Endothelial cell of umbilical vein (primary cell): ENCODE results near the gene CYP8B1. TPM values are rescaled to one million over a fixed set of nuclear protein-coding genes. Genes with fewer than 3 reads are reported as not detected.

ENCODE experiments used
- BruUV-seq: library from RNA; stranded (reverse); fragments of 400-500 nt; replicated peaks from 2 replicates; lab custom pipeline; 2021; lab: Mats Ljungman, UMichigan
- CTCF ChIA-PET: fragments of 300-600, 350-600 bp; sonication (Branson Sonifier 250); formaldehyde crosslinking; loops from one replicate; lab custom pipeline; 2021; ENCODE audit warnings: antibody characterized with exemption, inconsistent platforms; lab: Charles Lee
- POLR2A ChIA-PET: fragments of 300-600, 350-600 bp; sonication (Branson Sonifier 250); formaldehyde crosslinking; loops from one replicate; lab custom pipeline; 2021; ENCODE audit warnings: antibody characterized with exemption, inconsistent platforms; lab: Charles Lee
- DNase-seq: peaks from one replicate; pipeline ENCODE4 v3.0.0-alpha.2; 2011; ENCODE audit warnings: low read depth, low spot score
- FAIRE-seq: peaks from 2 replicates; lab custom pipeline; 2011; peaks lifted over from hg19 to GRCh38; lab: Jason Lieb, UNC
- H2AFZ ChIP-seq: 2 replicates; pipeline ENCODE4 v1.6.0; 2012; ENCODE audit warnings: low read depth, low read length, control low read depth, inconsistent platforms
- H3K27ac ChIP-seq: 2 replicates; pipeline ENCODE4 v1.5.1; 2011; ENCODE audit warnings: low read depth, mild to moderate bottlenecking, control low read depth, low read length, moderate library complexity; ENCODE audit not compliant: insufficient read depth
- H3K27me3 ChIP-seq, 2 experiments: 2 replicates each; pipeline versions ENCODE4 v1.6.0 to v1.6.1; 2011; ENCODE audit warnings: low read length in 2 of 2, mixed read lengths in 1 of 2; ENCODE audit not compliant: control insufficient read depth in 2 of 2, insufficient read depth in 2 of 2
- H3K36me3 ChIP-seq, 2 experiments: 2 replicates in 1 of 2; 3 replicates in 1 of 2; pipeline ENCODE4 v1.5.1; 2011; ENCODE audit warnings: low read length in 2 of 2, mild to moderate bottlenecking in 1 of 2, moderate library complexity in 1 of 2; ENCODE audit not compliant: control insufficient read depth in 2 of 2, insufficient read depth in 2 of 2; ENCODE audit errors: extremely low read depth in 1 of 2
- H3K4me1 ChIP-seq: 3 replicates; pipeline ENCODE4 v1.5.1; 2011; ENCODE audit warnings: mild to moderate bottlenecking, low read length; ENCODE audit not compliant: control insufficient read depth, insufficient read depth; ENCODE audit errors: extremely low read depth
- H3K4me2 ChIP-seq: 2 replicates; pipeline ENCODE4 v1.6.1; 2011; ENCODE audit warnings: low read length, control low read depth, mixed read lengths; ENCODE audit not compliant: insufficient read depth
- H3K4me3 ChIP-seq, 3 experiments: fragments of 200-600 bp in 1 of 3; sonication (generic), shearing (Covaris generic) in 1 of 3; replicated peaks in 1 of 3; 2 replicates each; pipeline ENCODE4 v1.5.1; 2011 to 2016; ENCODE audit warnings: control low read depth in 3 of 3, low read length in 3 of 3, mild to moderate bottlenecking in 2 of 3, inconsistent platforms in 1 of 3, low read depth in 1 of 3, moderate library complexity in 1 of 3; ENCODE audit not compliant: insufficient read depth in 1 of 3
- H3K79me2 ChIP-seq: 2 replicates; pipeline ENCODE4 v1.6.0; 2012; ENCODE audit warnings: low read length, inconsistent platforms; ENCODE audit not compliant: control insufficient read depth, insufficient read depth
- H3K9ac ChIP-seq: replicated peaks from 2 replicates; pipeline ENCODE3; 2011; ENCODE audit warnings: low read length, control low read depth; ENCODE audit not compliant: insufficient read depth; ENCODE audit errors: extremely low read depth
- H3K9me1 ChIP-seq: replicated peaks from 3 replicates; pipeline ENCODE4 v1.6.0; 2011; ENCODE audit warnings: mild to moderate bottlenecking, low read length; ENCODE audit not compliant: control insufficient read depth, insufficient read depth; ENCODE audit errors: extremely low read depth
- H3K9me3 ChIP-seq: replicated peaks from 2 replicates; pipeline ENCODE4 v1.5.1; 2012; ENCODE audit warnings: low read length, inconsistent platforms; ENCODE audit not compliant: control insufficient read depth, insufficient read depth
- H4K20me1 ChIP-seq: replicated peaks from 2 replicates; pipeline ENCODE3; 2011; ENCODE audit warnings: mild to moderate bottlenecking, low read length; ENCODE audit not compliant: control insufficient read depth, insufficient read depth; ENCODE audit errors: extremely low read depth
- CTCF ChIP-seq, 2 donors: IDR thresholded peaks; 1 replicate in 1 of 2; 2 replicates in 1 of 2; pipeline ENCODE4 v1.5.1; 2011; ENCODE audit warnings: low read length in 2 of 2, mild to moderate bottlenecking in 2 of 2, moderate library complexity in 2 of 2, control low read depth in 1 of 2, inconsistent platforms in 1 of 2, low read depth in 1 of 2; ENCODE audit not compliant: insufficient read depth in 1 of 2; ENCODE audit errors: extremely low read depth in 1 of 2
- EZH2 ChIP-seq: IDR thresholded peaks from 2 replicates; pipeline ENCODE4 v1.6.1; 2012; ENCODE audit warnings: borderline replicate concordance, low read depth, mild to moderate bottlenecking, moderate library complexity, low read length, inconsistent platforms; ENCODE audit not compliant: severe bottlenecking
- FOS ChIP-seq: IDR thresholded peaks from 2 replicates; pipeline ENCODE4 v1.6.1; 2011; ENCODE audit warnings: mild to moderate bottlenecking, low read length, moderate library complexity, borderline replicate concordance; ENCODE audit not compliant: insufficient read depth
- GATA2 ChIP-seq: IDR thresholded peaks from 2 replicates; pipeline ENCODE4 v1.7.0; 2011; ENCODE audit warnings: low read depth, mild to moderate bottlenecking, moderate library complexity, mixed read lengths, low read length; ENCODE audit not compliant: insufficient read length, insufficient read depth
- JUN ChIP-seq: IDR thresholded peaks from 2 replicates; pipeline ENCODE4 v1.6.1; 2011; ENCODE audit warnings: borderline replicate concordance, low read depth; ENCODE audit not compliant: insufficient read length, insufficient read depth
- MAX ChIP-seq: IDR thresholded peaks from 2 replicates; pipeline ENCODE4 v1.6.1; 2011; ENCODE audit not compliant: insufficient read depth, insufficient read length
- MYC ChIP-seq: IDR thresholded peaks from one replicate; pipeline ENCODE4 v1.6.1; 2011; ENCODE audit warnings: mild to moderate bottlenecking, low read depth, low read length
- POLR2A ChIP-seq: IDR thresholded peaks from 2 replicates; pipeline ENCODE4 v1.6.1; 2012; ENCODE audit warnings: low read depth, mild to moderate bottlenecking, control low read depth, low read length
- POLR2AphosphoS5 ChIP-seq: IDR thresholded peaks from 2 replicates; pipeline ENCODE4 v1.6.1; 2012; ENCODE audit warnings: low read depth, mild to moderate bottlenecking, control low read depth, low read length, moderate library complexity; ENCODE audit not compliant: insufficient read depth
- dilution Hi-C: fragments of 300-500 bp; cut with MboI; formaldehyde crosslinking; loops from one replicate; pipeline ENCODE4 v1.15.0; 2019; ENCODE audit warnings: low sequenced_read_pairs; ENCODE audit not compliant: extremely low pct_ligation_motif_present
- intact Hi-C: fragments of 100-400 bp; cut with micrococcal nuclease; formaldehyde crosslinking; loops from one replicate; pipeline ENCODE4 v1.10.0; 2022
- polyA plus RNA-seq, 4 experiments: library from polyadenylated mRNA; depleted of rRNA in 3 of 4; stranded (reverse) in 3 of 4; unstranded in 1 of 4; fragments of >200 nt; gene quantifications; 2 replicates each; pipeline versions ENCODE4 v1.2.1 to v1.2.3, GENCODE V29; 2011 to 2012; ENCODE audit warnings: missing spikeins in 1 of 4
- total RNA-seq: library from RNA; stranded (reverse); gene quantifications from 2 replicates; pipeline ENCODE4 v1.2.3, GENCODE V29; 2021

Gene CYP8B1
- total and polyA plus RNA-seq, 2 donors (not counting 3 experiments of a cell fraction or from before 2014, with no cell fraction given), result not detected

DNA sequence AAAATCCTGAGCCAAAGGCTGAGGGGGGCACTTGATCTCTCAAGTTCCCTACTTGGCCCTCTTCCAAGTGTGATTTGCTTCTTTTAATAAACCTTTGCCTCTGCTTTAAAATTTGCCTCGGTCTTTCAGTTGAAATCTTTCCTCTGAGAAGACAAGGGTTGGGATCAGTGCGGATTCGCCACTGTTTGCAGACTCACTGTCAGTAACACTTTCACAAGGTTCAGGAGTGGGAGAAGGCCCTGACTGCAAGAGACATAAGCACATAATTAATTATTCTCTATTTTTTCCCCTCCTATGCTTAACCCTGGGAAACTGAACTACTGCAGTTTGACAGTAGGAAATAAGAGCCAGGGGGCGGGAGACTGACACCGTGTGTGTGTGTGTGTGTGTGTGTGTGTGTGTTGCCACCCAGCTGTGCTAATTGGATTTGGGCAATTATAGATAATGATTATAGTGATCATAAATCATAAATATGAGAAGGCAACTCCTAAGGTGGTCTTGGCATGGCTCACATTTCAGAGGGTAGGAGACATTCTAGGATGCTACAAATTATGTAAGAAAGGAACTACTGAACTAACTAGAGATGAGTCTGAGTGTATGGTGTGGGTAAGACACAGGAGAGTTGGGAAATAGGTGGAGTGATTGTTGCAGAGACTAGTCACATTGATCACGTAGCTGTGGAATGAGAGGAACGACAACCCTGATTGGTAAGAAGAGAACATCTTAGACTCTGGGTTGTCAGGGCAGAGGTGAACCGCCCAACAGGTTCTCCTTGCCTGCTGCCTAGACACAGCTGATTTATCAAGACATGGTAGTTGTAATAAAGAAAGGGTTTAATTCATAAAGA, 24.8 kb upstream of the CYP8B1 start:
- H3K79me2 ChIP-seq, result no peaks in the 10 kb centered on the region
- DNase-seq, result no peak
- H2AFZ ChIP-seq, result no peak overlapping the region
- no peaks in the 10 kb centered on the region for H4K20me1 ChIP-seq
- no peak overlapping the region for H3K27ac ChIP-seq
- no peaks in the 10 kb centered on the region for H3K9me3 ChIP-seq
- no peaks in the 10 kb centered on the region for H3K9me1 ChIP-seq
- ChIA-PET POLR2A (no interaction called here), CTCF (no interaction called here)
- no peak overlapping the region for H3K4me2 ChIP-seq
- intact Hi-C loops, result no loop called here
- no peaks in the 10 kb centered on the region for H3K36me3 ChIP-seq
- no peak overlapping the region for H3K4me3 ChIP-seq
- BruUV-seq, result no TSS peak
- no peak for TF ChIP-seq POLR2AphosphoS5
- TF ChIP-seq CTCF (IDR thresholded peaks at IDR 0.05; ENCODE audit: extremely low read depth in 1 of 2, insufficient read depth in 1 of 2, low read depth in 1 of 2, low read length in 2 of 2), result no peak
- TF ChIP-seq FOS, result no peak
- TF ChIP-seq JUN, result no peak
- no peak for TF ChIP-seq MAX
- no peak for TF ChIP-seq EZH2
- TF ChIP-seq MYC, result no peak
- TF ChIP-seq POLR2A, result no peak
- no peak for TF ChIP-seq GATA2
- peaks cover 5 to 7% of the 10 kb centered on the region in 2 experiments for H3K27me3 ChIP-seq
- dilution Hi-C loops, result no loop called here
- FAIRE-seq, result no peak
- H3K4me1 ChIP-seq, result no peaks in the 10 kb centered on the region
- H3K9ac ChIP-seq, result no peak overlapping the region
